ENCODE results near the gene TUBB4A. TPM values are rescaled to one million over a fixed set of nuclear protein-coding genes. Genes with fewer than 3 reads are reported as not detected.

Gene TUBB4A
- total and polyA plus RNA-seq, 10 of the 15 experiments (the other 5 are each of a cell fraction or from before 2014, with no cell fraction given) = 0.29 to 22.4 (median 3.8) TPM

DNA sequence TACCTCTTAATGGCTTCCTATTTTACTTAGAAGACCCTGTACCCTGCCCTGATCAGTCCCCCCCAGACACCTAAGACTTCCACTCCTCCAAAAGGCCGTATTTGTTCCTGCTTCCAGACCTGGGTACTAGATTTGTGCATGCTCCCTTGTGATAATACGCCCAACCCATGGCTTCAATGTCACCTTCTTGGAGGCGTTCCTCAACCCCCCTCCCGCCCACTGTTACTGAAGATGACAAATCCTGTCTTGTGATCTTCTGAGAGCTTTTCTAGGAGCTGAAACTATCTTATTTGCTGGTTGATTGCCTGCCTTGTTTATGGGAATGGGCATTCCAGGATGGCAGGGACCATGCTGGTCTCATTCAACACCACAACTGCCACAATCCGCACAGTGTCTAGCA lies 51.9 kb downstream of the TUBB4A start:
- Histone ChIP-seq H3K4me2 (ENCODE audit: control insufficient read depth, insufficient read depth) (no peak overlapping the region), H3K4me1 (ENCODE audit: control insufficient read depth, insufficient read depth, low read length) (no peaks in the 10 kb centered on the region), H3K27me3 (replicated peaks in 1 of 2; ENCODE audit: control insufficient read depth in 2 of 2, insufficient read depth in 2 of 2, low read length in 1 of 2) (no peaks in the 10 kb centered on the region), H2AFZ (ENCODE audit: control insufficient read depth, low read depth, low read length) (no peak overlapping the region), H3K79me2 (ENCODE audit: control insufficient read depth, insufficient read depth, low read length) (no peaks in the 10 kb centered on the region), H3K9me3 (replicated peaks; ENCODE audit: control insufficient read depth, insufficient read depth, low read length) (peaks cover 14% of the 10 kb centered on the region; the same call in 2 of the 3 replicates), H3K9ac (ENCODE audit: control insufficient read depth, insufficient read depth, low read length) (no peak overlapping the region), H3K4me3 (no peak overlapping the region), H4K20me1 (ENCODE audit: control insufficient read depth, insufficient read depth) (no peaks in the 10 kb centered on the region), H3K27ac (ENCODE audit: control insufficient read depth, insufficient read depth) (no peak overlapping the region), H3K36me3 (ENCODE audit: control insufficient read depth in 2 of 2, insufficient read depth in 2 of 2, low read length in 1 of 2) (peaks cover 7 to 20% of the 10 kb centered on the region in 2 experiments)
- POLR2A ChIA-PET = interaction anchor here (1.5 kb wide), 1 partner anchor 31 kb away, joined by 4 read pairs; the partner anchor contains the start of gene DENND1C
- no peak for TF ChIP-seq TARDBP (IDR thresholded peaks at IDR 0.05; ENCODE audit: borderline replicate concordance)
- TF ChIP-seq, protein P1, sequence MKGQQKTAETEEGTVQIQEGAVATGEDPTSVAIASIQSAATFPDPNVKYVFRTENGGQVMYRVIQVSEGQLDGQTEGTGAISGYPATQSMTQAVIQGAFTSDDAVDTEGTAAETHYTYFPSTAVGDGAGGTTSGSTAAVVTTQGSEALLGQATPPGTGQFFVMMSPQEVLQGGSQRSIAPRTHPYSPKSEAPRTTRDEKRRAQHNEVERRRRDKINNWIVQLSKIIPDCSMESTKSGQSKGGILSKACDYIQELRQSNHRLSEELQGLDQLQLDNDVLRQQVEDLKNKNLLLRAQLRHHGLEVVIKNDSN (IDR thresholded peaks at IDR 0.05; ENCODE audit: borderline replicate concordance, extremely low read length, insufficient read depth, low read depth, low read length) = no peak
- DNase-seq (ENCODE audit: low read depth, low spot score) (no peak), ATAC-seq (no peak), FAIRE-seq (no peak)
- intact Hi-C loops (cut with micrococcal nuclease; ENCODE audit: unreplicated experiment) = no loop called here
- RAD21 ChIA-PET (ENCODE audit: unreplicated experiment) = no interaction called here
- CTCF ChIA-PET = no interaction called here
- no TSS peak for BruUV-seq (replicated peaks)
- 100% methylated on average over 5 of the region's 5 CpGs for WGBS (ENCODE audit: insufficient coverage, insufficient replicate concordance, low lambda C conversion rate, missing lambda C conversion rate)
- in situ Hi-C loops (cut with MboI) = no loop called here
- SMC1A ChIA-PET (ENCODE audit: uncharacterized antibody, unreplicated experiment) = no interaction called here

DNA sequence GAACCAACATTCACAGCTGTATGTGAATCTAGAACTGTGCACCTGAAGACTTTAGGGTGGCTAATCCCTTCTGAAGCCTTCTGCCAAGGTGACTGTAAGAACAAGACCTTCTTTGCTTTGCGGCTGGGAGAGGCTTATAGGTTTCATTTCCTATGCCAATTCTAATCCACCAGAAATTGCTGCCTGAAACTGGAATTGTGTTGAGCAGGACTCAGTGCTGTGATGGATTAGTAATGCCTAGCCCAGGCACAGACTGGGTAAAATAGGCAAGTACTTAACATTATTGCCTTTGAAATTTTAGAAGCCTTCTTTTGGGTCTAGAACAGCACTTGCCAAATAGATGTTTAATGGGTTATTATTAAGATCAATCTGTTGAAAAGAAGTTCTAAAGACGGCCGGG lies 54.1 kb downstream of the TUBB4A start:
- Histone ChIP-seq H3K27ac (ENCODE audit: control insufficient read depth, insufficient read depth) (no peak overlapping the region), H3K36me3 (ENCODE audit: control insufficient read depth in 2 of 2, insufficient read depth in 2 of 2, low read length in 1 of 2) (peaks cover 0 to 6% of the 10 kb centered on the region in 2 experiments; a peak in 2 of 4 replicates), H3K4me3 (no peak overlapping the region), H2AFZ (ENCODE audit: control insufficient read depth, low read depth, low read length) (no peak overlapping the region), H3K9ac (ENCODE audit: control insufficient read depth, insufficient read depth, low read length) (no peak overlapping the region), H3K4me2 (ENCODE audit: control insufficient read depth, insufficient read depth) (no peak overlapping the region), H4K20me1 (ENCODE audit: control insufficient read depth, insufficient read depth) (no peaks in the 10 kb centered on the region), H3K27me3 (replicated peaks in 1 of 2; ENCODE audit: control insufficient read depth in 2 of 2, insufficient read depth in 2 of 2, low read length in 1 of 2) (no peaks in the 10 kb centered on the region), H3K9me3 (replicated peaks; ENCODE audit: control insufficient read depth, insufficient read depth, low read length) (no peaks in the 10 kb centered on the region; the same call in 2 of the 3 replicates), H3K4me1 (ENCODE audit: control insufficient read depth, insufficient read depth, low read length) (no peaks in the 10 kb centered on the region), H3K79me2 (ENCODE audit: control insufficient read depth, insufficient read depth, low read length) (no peaks in the 10 kb centered on the region)
- 97% methylated on average over 3 of the region's 3 CpGs for WGBS (ENCODE audit: insufficient coverage, insufficient replicate concordance, low lambda C conversion rate, missing lambda C conversion rate)
- no peak for ATAC-seq
- no peak for DNase-seq (ENCODE audit: low read depth, low spot score)
- FAIRE-seq = no peak
- POLR2A ChIA-PET = no interaction called here
- in situ Hi-C loops (cut with MboI) (no loop called here), intact Hi-C loops (cut with micrococcal nuclease; ENCODE audit: unreplicated experiment) (no loop called here)
- no TSS peak for BruUV-seq (replicated peaks)
- CTCF ChIA-PET = no interaction called here
- RAD21 ChIA-PET (ENCODE audit: unreplicated experiment) = interaction anchor here (0.6 kb wide), 1 partner anchor 13 kb away, joined by 3 read pairs; no protein-coding TSS in a partner anchor
- SMC1A ChIA-PET (ENCODE audit: uncharacterized antibody, unreplicated experiment) = no interaction called here
- TF ChIP-seq LARP7 (IDR thresholded peaks at IDR 0.05) (no peak), SMARCA5 (IDR thresholded peaks at IDR 0.05) (no peak), CREB1 (IDR thresholded peaks at IDR 0.05; ENCODE audit: low read depth) (no peak), RFX5 (IDR thresholded peaks at IDR 0.05; ENCODE audit: low read depth, low read length) (no peak), YY1 (IDR thresholded peaks at IDR 0.05; ENCODE audit: low read depth, low read length) (no peak), MYC (IDR thresholded peaks at IDR 0.05; ENCODE audit: insufficient read depth, insufficient read length, insufficient replicate concordance, low read length, severe bottlenecking) (no peak), NR2F1 (conservative IDR thresholded peaks at IDR 0.05) (no peak), RCOR1 (conservative IDR thresholded peaks at IDR 0.05; ENCODE audit: low read depth, low read length) (no peak), IKZF2 (IDR thresholded peaks at IDR 0.05) (no peak)
- TF ChIP-seq, protein P2, sequence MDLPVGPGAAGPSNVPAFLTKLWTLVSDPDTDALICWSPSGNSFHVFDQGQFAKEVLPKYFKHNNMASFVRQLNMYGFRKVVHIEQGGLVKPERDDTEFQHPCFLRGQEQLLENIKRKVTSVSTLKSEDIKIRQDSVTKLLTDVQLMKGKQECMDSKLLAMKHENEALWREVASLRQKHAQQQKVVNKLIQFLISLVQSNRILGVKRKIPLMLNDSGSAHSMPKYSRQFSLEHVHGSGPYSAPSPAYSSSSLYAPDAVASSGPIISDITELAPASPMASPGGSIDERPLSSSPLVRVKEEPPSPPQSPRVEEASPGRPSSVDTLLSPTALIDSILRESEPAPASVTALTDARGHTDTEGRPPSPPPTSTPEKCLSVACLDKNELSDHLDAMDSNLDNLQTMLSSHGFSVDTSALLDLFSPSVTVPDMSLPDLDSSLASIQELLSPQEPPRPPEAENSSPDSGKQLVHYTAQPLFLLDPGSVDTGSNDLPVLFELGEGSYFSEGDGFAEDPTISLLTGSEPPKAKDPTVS (IDR thresholded peaks at IDR 0.05; ENCODE audit: low read depth, low read length) = no peak
- TF ChIP-seq, protein P3, sequence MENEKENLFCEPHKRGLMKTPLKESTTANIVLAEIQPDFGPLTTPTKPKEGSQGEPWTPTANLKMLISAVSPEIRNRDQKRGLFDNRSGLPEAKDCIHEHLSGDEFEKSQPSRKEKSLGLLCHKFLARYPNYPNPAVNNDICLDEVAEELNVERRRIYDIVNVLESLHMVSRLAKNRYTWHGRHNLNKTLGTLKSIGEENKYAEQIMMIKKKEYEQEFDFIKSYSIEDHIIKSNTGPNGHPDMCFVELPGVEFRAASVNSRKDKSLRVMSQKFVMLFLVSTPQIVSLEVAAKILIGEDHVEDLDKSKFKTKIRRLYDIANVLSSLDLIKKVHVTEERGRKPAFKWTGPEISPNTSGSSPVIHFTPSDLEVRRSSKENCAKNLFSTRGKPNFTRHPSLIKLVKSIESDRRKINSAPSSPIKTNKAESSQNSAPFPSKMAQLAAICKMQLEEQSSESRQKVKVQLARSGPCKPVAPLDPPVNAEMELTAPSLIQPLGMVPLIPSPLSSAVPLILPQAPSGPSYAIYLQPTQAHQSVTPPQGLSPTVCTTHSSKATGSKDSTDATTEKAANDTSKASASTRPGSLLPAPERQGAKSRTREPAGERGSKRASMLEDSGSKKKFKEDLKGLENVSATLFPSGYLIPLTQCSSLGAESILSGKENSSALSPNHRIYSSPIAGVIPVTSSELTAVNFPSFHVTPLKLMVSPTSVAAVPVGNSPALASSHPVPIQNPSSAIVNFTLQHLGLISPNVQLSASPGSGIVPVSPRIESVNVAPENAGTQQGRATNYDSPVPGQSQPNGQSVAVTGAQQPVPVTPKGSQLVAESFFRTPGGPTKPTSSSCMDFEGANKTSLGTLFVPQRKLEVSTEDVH (IDR thresholded peaks at IDR 0.05; ENCODE audit: low read depth, partially characterized antibody) = no peak

Measured in GM12878 (cell line).